Hematopoietic multipotent progenitor cell treated with erythropoietin and hydrocortisone succinate and interleukin-3 and kit ligand, for 17 days (in vitro differentiated cells): Measurements from ENCODE around the gene BCAS1.

Experiments used
- DNase-seq: peaks from one replicate; pipeline ENCODE4 v3.0.0-alpha.2; 2015; ENCODE audit warnings: low spot score

Gene BCAS1

GRCh38 chr20:54075322-54075721, 4.9 kb upstream of the BCAS1 start:
- DNase-seq, result no peak

GRCh38 chr20:54074511-54074910, 4.1 kb upstream of the BCAS1 start:
- no peak for DNase-seq

- no peak for DNase-seq
These were observed 2.9 kb upstream of the BCAS1 start for GRCh38 chr20:54073288-54073687.

- DNase-seq, result no peak
These were observed 858 bp downstream of the BCAS1 start for GRCh38 chr20:54069501-54069971.

GRCh38 chr20:54068966-54069365, 1.4 kb downstream of the BCAS1 start:
- DNase-seq, result no peak

GRCh38 chr20:54068495-54068894, 1.9 kb downstream of the BCAS1 start:
- no peak for DNase-seq

GRCh38 chr20:54067606-54068174, 2.7 kb downstream of the BCAS1 start:
- peak; percentile 59 for DNase-seq

GRCh38 chr20:54065601-54066038, 4.8 kb downstream of the BCAS1 start:
- DNase-seq, result peak; percentile 72

- no peak for DNase-seq
These were observed 5.5 kb downstream of the BCAS1 start for GRCh38 chr20:54064939-54065338.

- DNase-seq, result peak; percentile 12
These were observed 6.3 kb downstream of the BCAS1 start for GRCh38 chr20:54063992-54064676.

GRCh38 chr20:54063580-54063979, 6.8 kb downstream of the BCAS1 start:
- DNase-seq, result no peak

GRCh38 chr20:54062812-54063280, 7.5 kb downstream of the BCAS1 start:
- peak; percentile 56 for DNase-seq

GRCh38 chr20:54061101-54061881, 9.1 kb downstream of the BCAS1 start:
- no peak for DNase-seq

GRCh38 chr20:54059691-54060364, 10.6 kb downstream of the BCAS1 start:
- DNase-seq, result no peak

- no peak for DNase-seq
These were observed 11.8 kb downstream of the BCAS1 start for GRCh38 chr20:54058420-54059139.

GRCh38 chr20:54056762-54057639, 13.4 kb downstream of the BCAS1 start:
- no peak for DNase-seq

GRCh38 chr20:54054516-54054915, 15.9 kb downstream of the BCAS1 start:
- no peak for DNase-seq

- DNase-seq, result no peak
These were observed 19.3 kb downstream of the BCAS1 start for GRCh38 chr20:54051068-54051467.

- no peak for DNase-seq
These were observed 21.4 kb downstream of the BCAS1 start for GRCh38 chr20:54048891-54049545.

- no peak for DNase-seq
These were observed 21.9 kb downstream of the BCAS1 start for GRCh38 chr20:54048481-54048880.
